Endothelial cell of umbilical vein (primary cell): ENCODE data around the gene PPIB. TPM values are rescaled to one million over a fixed set of nuclear protein-coding genes. Genes with fewer than 3 reads are reported as not detected.
A peak's percentile ranks its signal among the peaks of the same experiment; 100 is the strongest.

Experiments used
- BruUV-seq: library from RNA; stranded (reverse); fragments of 400-500 nt; replicated peaks from 2 replicates; lab custom pipeline; 2021; lab: Mats Ljungman, UMichigan
- CTCF ChIA-PET: fragments of 300-600, 350-600 bp; sonication (Branson Sonifier 250); formaldehyde crosslinking; loops from one replicate; lab custom pipeline; 2021; ENCODE audit warnings: antibody characterized with exemption, inconsistent platforms; lab: Charles Lee
- POLR2A ChIA-PET: fragments of 300-600, 350-600 bp; sonication (Branson Sonifier 250); formaldehyde crosslinking; loops from one replicate; lab custom pipeline; 2021; ENCODE audit warnings: antibody characterized with exemption, inconsistent platforms; lab: Charles Lee
- DNase-seq: peaks from one replicate; pipeline ENCODE4 v3.0.0-alpha.2; 2011; ENCODE audit warnings: low read depth, low spot score
- FAIRE-seq: peaks from 2 replicates; lab custom pipeline; 2011; peaks lifted over from hg19 to GRCh38; lab: Jason Lieb, UNC
- H2AFZ ChIP-seq: 2 replicates; pipeline ENCODE4 v1.6.0; 2012; ENCODE audit warnings: low read depth, low read length, control low read depth, inconsistent platforms
- H3K27ac ChIP-seq: 2 replicates; pipeline ENCODE4 v1.5.1; 2011; ENCODE audit warnings: low read depth, mild to moderate bottlenecking, control low read depth, low read length, moderate library complexity; ENCODE audit not compliant: insufficient read depth
- H3K27me3 ChIP-seq, 2 experiments: 2 replicates each; pipeline versions ENCODE4 v1.6.0 to v1.6.1; 2011; ENCODE audit warnings: low read length in 2 of 2, mixed read lengths in 1 of 2; ENCODE audit not compliant: control insufficient read depth in 2 of 2, insufficient read depth in 2 of 2
- H3K36me3 ChIP-seq, 2 experiments: 2 replicates in 1 of 2; 3 replicates in 1 of 2; pipeline ENCODE4 v1.5.1; 2011; ENCODE audit warnings: low read length in 2 of 2, mild to moderate bottlenecking in 1 of 2, moderate library complexity in 1 of 2; ENCODE audit not compliant: control insufficient read depth in 2 of 2, insufficient read depth in 2 of 2; ENCODE audit errors: extremely low read depth in 1 of 2
- H3K4me1 ChIP-seq: 3 replicates; pipeline ENCODE4 v1.5.1; 2011; ENCODE audit warnings: mild to moderate bottlenecking, low read length; ENCODE audit not compliant: control insufficient read depth, insufficient read depth; ENCODE audit errors: extremely low read depth
- H3K4me2 ChIP-seq: 2 replicates; pipeline ENCODE4 v1.6.1; 2011; ENCODE audit warnings: low read length, control low read depth, mixed read lengths; ENCODE audit not compliant: insufficient read depth
- H3K4me3 ChIP-seq, 3 experiments: fragments of 200-600 bp in 1 of 3; sonication (generic), shearing (Covaris generic) in 1 of 3; replicated peaks in 1 of 3; 2 replicates each; pipeline ENCODE4 v1.5.1; 2011 to 2016; ENCODE audit warnings: control low read depth in 3 of 3, low read length in 3 of 3, mild to moderate bottlenecking in 2 of 3, inconsistent platforms in 1 of 3, low read depth in 1 of 3, moderate library complexity in 1 of 3; ENCODE audit not compliant: insufficient read depth in 1 of 3
- H3K79me2 ChIP-seq: 2 replicates; pipeline ENCODE4 v1.6.0; 2012; ENCODE audit warnings: low read length, inconsistent platforms; ENCODE audit not compliant: control insufficient read depth, insufficient read depth
- H3K9ac ChIP-seq: replicated peaks from 2 replicates; pipeline ENCODE3; 2011; ENCODE audit warnings: low read length, control low read depth; ENCODE audit not compliant: insufficient read depth; ENCODE audit errors: extremely low read depth
- H3K9me1 ChIP-seq: replicated peaks from 3 replicates; pipeline ENCODE4 v1.6.0; 2011; ENCODE audit warnings: mild to moderate bottlenecking, low read length; ENCODE audit not compliant: control insufficient read depth, insufficient read depth; ENCODE audit errors: extremely low read depth
- H3K9me3 ChIP-seq: replicated peaks from 2 replicates; pipeline ENCODE4 v1.5.1; 2012; ENCODE audit warnings: low read length, inconsistent platforms; ENCODE audit not compliant: control insufficient read depth, insufficient read depth
- H4K20me1 ChIP-seq: replicated peaks from 2 replicates; pipeline ENCODE3; 2011; ENCODE audit warnings: mild to moderate bottlenecking, low read length; ENCODE audit not compliant: control insufficient read depth, insufficient read depth; ENCODE audit errors: extremely low read depth
- CTCF ChIP-seq, 2 donors: IDR thresholded peaks; 1 replicate in 1 of 2; 2 replicates in 1 of 2; pipeline ENCODE4 v1.5.1; 2011; ENCODE audit warnings: low read length in 2 of 2, mild to moderate bottlenecking in 2 of 2, moderate library complexity in 2 of 2, control low read depth in 1 of 2, inconsistent platforms in 1 of 2, low read depth in 1 of 2; ENCODE audit not compliant: insufficient read depth in 1 of 2; ENCODE audit errors: extremely low read depth in 1 of 2
- EZH2 ChIP-seq: IDR thresholded peaks from 2 replicates; pipeline ENCODE4 v1.6.1; 2012; ENCODE audit warnings: borderline replicate concordance, low read depth, mild to moderate bottlenecking, moderate library complexity, low read length, inconsistent platforms; ENCODE audit not compliant: severe bottlenecking
- FOS ChIP-seq: IDR thresholded peaks from 2 replicates; pipeline ENCODE4 v1.6.1; 2011; ENCODE audit warnings: mild to moderate bottlenecking, low read length, moderate library complexity, borderline replicate concordance; ENCODE audit not compliant: insufficient read depth
- GATA2 ChIP-seq: IDR thresholded peaks from 2 replicates; pipeline ENCODE4 v1.7.0; 2011; ENCODE audit warnings: low read depth, mild to moderate bottlenecking, moderate library complexity, mixed read lengths, low read length; ENCODE audit not compliant: insufficient read length, insufficient read depth
- JUN ChIP-seq: IDR thresholded peaks from 2 replicates; pipeline ENCODE4 v1.6.1; 2011; ENCODE audit warnings: borderline replicate concordance, low read depth; ENCODE audit not compliant: insufficient read length, insufficient read depth
- MAX ChIP-seq: IDR thresholded peaks from 2 replicates; pipeline ENCODE4 v1.6.1; 2011; ENCODE audit not compliant: insufficient read depth, insufficient read length
- MYC ChIP-seq: IDR thresholded peaks from one replicate; pipeline ENCODE4 v1.6.1; 2011; ENCODE audit warnings: mild to moderate bottlenecking, low read depth, low read length
- POLR2A ChIP-seq: IDR thresholded peaks from 2 replicates; pipeline ENCODE4 v1.6.1; 2012; ENCODE audit warnings: low read depth, mild to moderate bottlenecking, control low read depth, low read length
- POLR2AphosphoS5 ChIP-seq: IDR thresholded peaks from 2 replicates; pipeline ENCODE4 v1.6.1; 2012; ENCODE audit warnings: low read depth, mild to moderate bottlenecking, control low read depth, low read length, moderate library complexity; ENCODE audit not compliant: insufficient read depth
- dilution Hi-C: fragments of 300-500 bp; cut with MboI; formaldehyde crosslinking; loops from one replicate; pipeline ENCODE4 v1.15.0; 2019; ENCODE audit warnings: low sequenced_read_pairs; ENCODE audit not compliant: extremely low pct_ligation_motif_present
- intact Hi-C: fragments of 100-400 bp; cut with micrococcal nuclease; formaldehyde crosslinking; loops from one replicate; pipeline ENCODE4 v1.10.0; 2022
- polyA plus RNA-seq, 4 experiments: library from polyadenylated mRNA; depleted of rRNA in 3 of 4; stranded (reverse) in 3 of 4; unstranded in 1 of 4; fragments of >200 nt; gene quantifications; 2 replicates each; pipeline versions ENCODE4 v1.2.1 to v1.2.3, GENCODE V29; 2011 to 2012; ENCODE audit warnings: missing spikeins in 1 of 4
- total RNA-seq: library from RNA; stranded (reverse); gene quantifications from 2 replicates; pipeline ENCODE4 v1.2.3, GENCODE V29; 2021

PPIB gene
- total and polyA plus RNA-seq, 2 donors (not counting 3 experiments of a cell fraction or from before 2014, with no cell fraction given), result 840 to 1,240 TPM

- Histone ChIP-seq H3K36me3 (peaks cover 19 to 34% of the 10 kb centered on the region in 2 experiments), H3K9me3 (no peaks in the 10 kb centered on the region), H3K27me3 (peaks cover 5 to 12% of the 10 kb centered on the region in 2 experiments), H3K27ac (no peak overlapping the region), H4K20me1 (no peaks in the 10 kb centered on the region), H3K4me1 (peaks cover 5% of the 10 kb centered on the region), H3K4me2 (no peak overlapping the region), H3K4me3 (no peak overlapping the region), H2AFZ (no peak overlapping the region), H3K9me1 (no peaks in the 10 kb centered on the region), H3K9ac (no peak overlapping the region), H3K79me2 (peaks cover 9% of the 10 kb centered on the region)
- TF ChIP-seq GATA2 (no peak), CTCF (IDR thresholded peaks at IDR 0.05; ENCODE audit: extremely low read depth in 1 of 2, insufficient read depth in 1 of 2, low read depth in 1 of 2, low read length in 2 of 2) (peak; percentile 97 to 100), MYC (no peak), POLR2AphosphoS5 (peak; percentile 98), MAX (no peak), FOS (no peak), POLR2A (peak; percentile 84), JUN (no peak), EZH2 (no peak)
- ChIA-PET POLR2A (no interaction called here), CTCF (interaction anchor here (0.6 to 4.0 kb wide), 25 partner anchors 9 to 937 kb away, joined by 3 to 33 read pairs (median 4); partner anchors contain the start of genes CIAO2A, PPIB, SNX1 and TRIP4)
- FAIRE-seq, result peak; percentile 94
- no TSS peak for BruUV-seq
- intact Hi-C loops, result loop anchor here (1.0 to 5.0 kb wide), 3 partner anchors 57 to 543 kb away; no protein-coding TSS in a partner anchor
- DNase-seq, result peak; percentile 86
- dilution Hi-C loops, result no loop called here
These were observed 9.1 kb downstream of the PPIB start for GRCh38 chr15:64153480-64154367.
